Esophagus (tissue), 2 donors: Measurements from ENCODE around the gene SLIT3. TPM values are rescaled to one million over a fixed set of nuclear protein-coding genes. Genes with fewer than 3 reads are reported as not detected.

Experiments
- H3K27ac ChIP-seq, 2 donors: one replicate each; pipeline ENCODE4 v1.5.1; 2013; ENCODE audit warnings: low read depth in 2 of 2, mild to moderate bottlenecking in 2 of 2, inconsistent platforms in 1 of 2, low read length in 1 of 2, moderate library complexity in 1 of 2
- H3K27me3 ChIP-seq, 2 donors: one replicate each; pipeline ENCODE4 v1.6.1; 2013; ENCODE audit warnings: low read length in 2 of 2, control low read depth in 1 of 2, mild to moderate bottlenecking in 1 of 2; ENCODE audit not compliant: insufficient read depth in 2 of 2, control insufficient read depth in 1 of 2
- H3K36me3 ChIP-seq, 2 donors: one replicate each; pipeline ENCODE4 v1.6.1; 2013; ENCODE audit warnings: low read length in 1 of 2; ENCODE audit not compliant: control insufficient read depth in 2 of 2, insufficient read depth in 2 of 2
- H3K4me1 ChIP-seq, 2 donors: one replicate each; pipeline ENCODE4 v1.6.1; 2013; ENCODE audit warnings: low read length in 1 of 2; ENCODE audit not compliant: control insufficient read depth in 2 of 2, insufficient read depth in 2 of 2
- H3K4me3 ChIP-seq, 2 donors: one replicate each; pipeline ENCODE4 v1.5.1; 2013; ENCODE audit warnings: low read length in 2 of 2, mild to moderate bottlenecking in 2 of 2, low read depth in 1 of 2, moderate library complexity in 1 of 2
- H3K9me3 ChIP-seq, 2 donors: one replicate each; pipeline ENCODE4 v1.6.1; 2013; ENCODE audit warnings: mild to moderate bottlenecking in 2 of 2, low read depth in 1 of 2, low read length in 1 of 2, moderate library complexity in 1 of 2; ENCODE audit not compliant: control insufficient read depth in 2 of 2, insufficient read depth in 1 of 2
- WGBS, 2 donors: extraction: QIAGEN DNeasy Blood & Tissue Kit; methylation state at CpG; one replicate each; pipeline ENCODE4 v1.1.7; 2013; 5-methylcytosine and 5-hydroxymethylcytosine counted together
- polyA plus RNA-seq, 2 donors: library from polyadenylated mRNA; stranded (reverse); fragments of 200-250 nt; gene quantifications; one replicate each; pipeline ENCODE4 v1.2.3, GENCODE V29; 2013
- donor health status: healthy with polysubstance abuse.
- donor health status: Bipolar disorder and iron deficiency.

The SLIT3 gene
- polyA plus RNA-seq, 2 donors = 0.53 to 2.0 TPM

DNA sequence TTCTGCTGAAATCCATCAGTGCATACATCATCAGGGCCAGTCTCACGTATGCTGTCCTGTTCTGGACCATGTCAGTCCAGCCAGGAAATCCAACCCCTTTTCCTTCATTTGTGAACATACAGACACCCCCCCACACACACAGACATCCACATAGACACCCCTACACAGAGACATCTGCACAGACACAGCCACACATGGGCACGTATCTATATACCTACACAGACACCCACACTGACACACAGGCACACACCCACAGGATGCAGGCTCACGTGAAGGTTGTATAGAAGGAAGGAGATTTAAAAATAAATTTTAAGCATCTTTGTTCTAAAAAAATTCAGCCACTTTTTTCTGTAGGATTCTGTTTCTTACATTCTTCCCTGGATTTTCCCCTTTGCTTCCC, 325.6 kb downstream of the SLIT3 start:
- no peak overlapping the region for H3K4me3 ChIP-seq
- 80 to 83% methylated on average over 3 of the region's 3 CpGs for WGBS, 2 donors
- H3K27ac ChIP-seq = no peak overlapping the region
- peaks cover 0 to 3% of the 10 kb centered on the region in 2 donors for H3K4me1 ChIP-seq
- no peaks in the 10 kb centered on the region for H3K9me3 ChIP-seq
- H3K36me3 ChIP-seq = no peaks in the 10 kb centered on the region
- H3K27me3 ChIP-seq = no peaks in the 10 kb centered on the region

GRCh38 chr5:168974082-168974481, 326.9 kb downstream of the SLIT3 start:
- Histone ChIP-seq H3K36me3 (no peaks in the 10 kb centered on the region), H3K4me3 (no peak overlapping the region), H3K9me3 (no peaks in the 10 kb centered on the region), H3K4me1 (peaks cover 0 to 3% of the 10 kb centered on the region in 2 donors), H3K27ac (no peak overlapping the region), H3K27me3 (no peaks in the 10 kb centered on the region)
- WGBS, 2 donors = 78 to 88% methylated on average over 2 of the region's 2 CpGs

DNA sequence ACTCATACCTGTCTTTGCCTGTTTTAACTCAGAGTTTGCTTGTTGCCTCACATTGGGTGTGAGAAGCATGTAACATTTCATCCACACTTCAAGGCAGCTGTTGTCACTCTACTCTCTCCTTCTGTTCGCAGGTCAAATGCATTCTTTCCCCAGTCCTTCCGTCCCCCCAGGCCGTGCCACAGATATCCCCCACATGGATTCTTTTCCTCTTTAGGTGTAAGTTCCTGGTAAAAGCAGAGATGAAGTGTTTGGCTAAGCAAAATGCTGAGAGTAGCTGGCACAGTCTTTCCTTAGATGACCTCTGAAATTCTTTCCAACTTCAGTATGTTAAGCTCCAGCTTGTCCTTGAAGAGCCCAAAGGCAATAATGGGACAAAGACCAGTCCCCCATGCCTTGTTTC, 328.2 kb downstream of the SLIT3 start:
- H3K4me1 ChIP-seq = peaks cover 0 to 2% of the 10 kb centered on the region in 2 donors
- no peak overlapping the region for H3K27ac ChIP-seq
- no peaks in the 10 kb centered on the region for H3K36me3 ChIP-seq
- no peak overlapping the region for H3K4me3 ChIP-seq
- no peaks in the 10 kb centered on the region for H3K27me3 ChIP-seq
- no peaks in the 10 kb centered on the region for H3K9me3 ChIP-seq
- 69 to 83% methylated on average over 3 of the region's 3 CpGs for WGBS, 2 donors

- no peak overlapping the region for H3K27ac ChIP-seq
- no peaks in the 10 kb centered on the region for H3K27me3 ChIP-seq
- no peak overlapping the region for H3K4me3 ChIP-seq
- WGBS, 2 donors = 89 to 92% methylated on average over 4 of the region's 4 CpGs
- H3K36me3 ChIP-seq = no peaks in the 10 kb centered on the region
- no peaks in the 10 kb centered on the region for H3K9me3 ChIP-seq
- H3K4me1 ChIP-seq = no peaks in the 10 kb centered on the region
Measured at GRCh38 chr5:168971100-168971499, 329.8 kb downstream of the SLIT3 start.

- Histone ChIP-seq H3K27me3 (no peaks in the 10 kb centered on the region), H3K36me3 (no peaks in the 10 kb centered on the region), H3K9me3 (no peaks in the 10 kb centered on the region), H3K4me3 (no peak overlapping the region), H3K4me1 (no peaks in the 10 kb centered on the region), H3K27ac (no peak overlapping the region)
- 82 to 83% methylated on average over 8 of the region's 8 CpGs for WGBS, 2 donors
Measured at GRCh38 chr5:168969326-168969886, 331.5 kb downstream of the SLIT3 start.

- H3K27ac ChIP-seq = no peak overlapping the region
- no peaks in the 10 kb centered on the region for H3K4me1 ChIP-seq
- H3K9me3 ChIP-seq = no peaks in the 10 kb centered on the region
- H3K36me3 ChIP-seq = no peaks in the 10 kb centered on the region
- H3K27me3 ChIP-seq = no peaks in the 10 kb centered on the region
- WGBS, 2 donors = 66 to 76% methylated on average over 7 of the region's 7 CpGs
- H3K4me3 ChIP-seq = no peak overlapping the region
Measured at GRCh38 chr5:168967882-168968620, 332.9 kb downstream of the SLIT3 start.

GRCh38 chr5:168965638-168966037, 335.3 kb downstream of the SLIT3 start:
- H3K4me3 ChIP-seq = no peak overlapping the region
- 93 to 94% methylated on average over 5 of the region's 5 CpGs for WGBS, 2 donors
- H3K27ac ChIP-seq = no peak overlapping the region
- H3K27me3 ChIP-seq = no peaks in the 10 kb centered on the region
- H3K9me3 ChIP-seq = no peaks in the 10 kb centered on the region
- peaks cover 0 to 2% of the 10 kb centered on the region in 2 donors for H3K4me1 ChIP-seq
- no peaks in the 10 kb centered on the region for H3K36me3 ChIP-seq

DNA sequence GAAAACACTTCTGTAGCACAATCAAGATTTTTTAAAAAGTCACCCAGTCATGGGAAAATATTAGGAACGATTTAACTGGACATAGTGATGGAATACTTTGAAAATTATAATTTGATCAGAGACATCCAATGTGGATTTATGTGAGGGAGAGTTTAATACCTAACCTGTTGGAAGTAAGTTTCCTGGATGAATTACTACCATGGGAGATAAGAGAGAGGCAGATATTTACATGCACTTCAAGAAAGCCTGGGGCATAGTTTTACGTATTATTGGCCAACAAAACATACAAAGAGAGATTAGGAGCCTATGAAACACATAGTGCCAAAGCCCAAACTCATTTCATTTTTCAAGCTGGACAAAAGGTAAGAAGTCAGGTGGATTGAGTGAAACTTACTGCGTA, 336.8 kb downstream of the SLIT3 start:
- H3K9me3 ChIP-seq = no peaks in the 10 kb centered on the region
- no peaks in the 10 kb centered on the region for H3K36me3 ChIP-seq
- H3K4me1 ChIP-seq = peaks cover 0 to 2% of the 10 kb centered on the region in 2 donors
- WGBS, 2 donors = 60 to 66% methylated on average over 3 of the region's 3 CpGs
- peaks cover 0 to 2% of the 10 kb centered on the region in 2 donors for H3K27me3 ChIP-seq
- H3K27ac ChIP-seq = no peak overlapping the region
- H3K4me3 ChIP-seq = no peak overlapping the region

DNA sequence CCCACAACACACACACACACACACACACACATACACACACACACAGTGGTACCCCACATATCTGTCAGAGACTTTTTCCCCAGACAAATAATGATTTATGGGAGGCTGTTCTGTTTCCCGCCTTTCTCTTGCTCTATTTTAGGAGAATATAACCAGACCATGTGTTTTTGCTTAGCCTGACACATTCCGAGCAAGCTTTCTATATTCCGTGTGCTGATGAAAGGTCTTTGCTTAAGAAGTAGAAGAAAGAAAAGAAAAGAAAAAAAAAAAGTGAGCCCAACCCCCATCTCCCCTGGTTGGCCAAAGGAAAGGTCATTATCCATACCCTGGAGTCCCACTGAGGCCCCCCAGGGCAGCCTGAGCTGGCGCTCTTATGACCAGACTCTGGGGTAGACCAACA, 338.6 kb downstream of the SLIT3 start:
- Histone ChIP-seq H3K4me1 (peaks cover 0 to 2% of the 10 kb centered on the region in 2 donors), H3K9me3 (no peaks in the 10 kb centered on the region), H3K4me3 (no peak overlapping the region), H3K27ac (no peak overlapping the region), H3K27me3 (peaks cover 0 to 2% of the 10 kb centered on the region in 2 donors), H3K36me3 (no peaks in the 10 kb centered on the region)
- WGBS, 2 donors = 74 to 82% methylated on average over 4 of the region's 4 CpGs

GRCh38 chr5:168961681-168962080, 339.3 kb downstream of the SLIT3 start:
- WGBS, 2 donors = 79% methylated on average over 3 of the region's 3 CpGs
- Histone ChIP-seq H3K36me3 (no peaks in the 10 kb centered on the region), H3K9me3 (no peaks in the 10 kb centered on the region), H3K4me3 (no peak overlapping the region), H3K4me1 (peaks cover 0 to 2% of the 10 kb centered on the region in 2 donors), H3K27ac (no peak overlapping the region), H3K27me3 (peaks cover 0 to 2% of the 10 kb centered on the region in 2 donors)
